SJSA1 (cell line): Measurements from ENCODE around the gene CEBPE. TPM values are rescaled to one million over a fixed set of nuclear protein-coding genes. Genes with fewer than 3 reads are reported as not detected.
A peak's percentile ranks its signal among the peaks of the same experiment; 100 is the strongest.

Experiments
- DNase-seq, 2 experiments: peaks; one replicate each; pipeline ENCODE4 v3.0.0-alpha.2; 2015 to 2020; ENCODE audit warnings: low spot score in 2 of 2, low read depth in 1 of 2
- H3K27ac ChIP-seq: fragments of 250-450 bp; sonication (Bioruptor Pico); 2 replicates; pipeline ENCODE4 v1.5.1; 2020; ENCODE audit warnings: mild to moderate bottlenecking, moderate library complexity
- H3K27me3 ChIP-seq: fragments of 250-450 bp; sonication (Bioruptor Pico); replicated peaks from 2 replicates; pipeline ENCODE4 v1.5.1; 2020; ENCODE audit warnings: mild to moderate bottlenecking, moderate library complexity
- H3K36me3 ChIP-seq: fragments of 250-450 bp; sonication (Bioruptor Pico); 2 replicates; pipeline ENCODE4 v1.5.1; 2020; ENCODE audit warnings: mild to moderate bottlenecking
- H3K4me1 ChIP-seq: fragments of 250-450 bp; sonication (Bioruptor Pico); replicated peaks from 2 replicates; pipeline ENCODE4 v1.6.1; 2021; ENCODE audit warnings: mild to moderate bottlenecking
- H3K4me3 ChIP-seq: fragments of 250-450 bp; sonication (Bioruptor Pico); 2 replicates; pipeline ENCODE4 v1.5.1; 2020; ENCODE audit warnings: mild to moderate bottlenecking
- H3K9me3 ChIP-seq: fragments of 250-450 bp; sonication (Bioruptor Pico); replicated peaks from 2 replicates; pipeline ENCODE4 v1.5.1; 2020; ENCODE audit warnings: mild to moderate bottlenecking
- total RNA-seq: library from RNA; depleted of rRNA; stranded (reverse); fragments of >200 nt; shearing (Covaris generic); gene quantifications from 2 replicates; pipeline ENCODE4 v1.2.3, GENCODE V29; 2014; rRNA removed

CEBPE gene
- total RNA-seq, result not detected in 2 replicates

DNA sequence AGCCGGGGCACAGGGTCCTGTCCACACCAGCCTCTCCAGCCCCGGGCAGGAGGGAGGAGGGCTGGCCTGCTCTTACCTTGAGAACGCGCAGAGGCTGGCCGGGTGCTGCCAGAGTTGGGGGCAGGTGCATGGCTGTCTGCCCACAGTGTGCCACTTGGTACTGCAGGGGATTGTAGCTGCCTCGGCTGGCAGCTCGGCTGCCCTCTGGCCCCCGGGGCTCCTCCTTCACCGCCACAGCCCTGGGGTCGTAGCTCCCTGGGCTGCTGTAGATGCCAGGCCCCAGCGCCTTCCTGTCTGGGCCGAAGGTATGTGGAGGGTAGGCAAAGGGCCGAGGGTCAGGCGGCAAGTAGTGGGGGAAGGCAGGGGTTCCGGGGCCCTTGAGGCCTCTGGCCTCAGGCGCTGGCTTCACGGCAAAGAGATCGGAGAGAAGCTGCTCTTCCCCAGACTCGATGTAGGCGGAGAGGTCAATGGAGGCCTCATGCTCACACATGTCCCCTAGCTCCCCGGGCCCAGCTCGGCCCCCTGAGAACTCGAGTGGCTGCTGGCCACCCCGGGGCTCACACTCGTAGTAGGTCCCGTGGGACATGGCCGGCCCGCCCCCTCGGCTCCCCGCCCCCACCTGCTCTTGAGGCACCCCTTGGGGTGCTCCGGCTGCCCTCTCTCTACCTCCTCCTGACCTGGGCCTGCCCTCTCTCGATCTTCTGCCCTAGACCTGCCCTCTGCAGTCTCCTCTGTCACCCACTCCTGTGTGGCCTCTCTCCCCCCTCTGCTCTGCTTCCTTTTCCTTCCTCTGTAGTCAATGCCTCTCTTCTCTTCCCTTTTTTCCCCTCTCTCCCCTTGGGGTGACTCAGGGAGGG is at the start of gene CEBPE:
TSS of gene CEBPE (minus strand) at position 750 of the 857 bp plus-strand sequence. CDS start at position 586, 164 bp downstream.
- DNase-seq, result no peak
- Histone ChIP-seq H3K36me3 (no peaks in the 10 kb centered on the region), H3K27ac (no peak within 1 kb of the TSS), H3K4me1 (peaks cover 28% of the 10 kb centered on the region), H3K27me3 (no peaks in the 10 kb centered on the region), H3K9me3 (no peaks in the 10 kb centered on the region), H3K4me3 (no peak within 1 kb of the TSS)

DNA sequence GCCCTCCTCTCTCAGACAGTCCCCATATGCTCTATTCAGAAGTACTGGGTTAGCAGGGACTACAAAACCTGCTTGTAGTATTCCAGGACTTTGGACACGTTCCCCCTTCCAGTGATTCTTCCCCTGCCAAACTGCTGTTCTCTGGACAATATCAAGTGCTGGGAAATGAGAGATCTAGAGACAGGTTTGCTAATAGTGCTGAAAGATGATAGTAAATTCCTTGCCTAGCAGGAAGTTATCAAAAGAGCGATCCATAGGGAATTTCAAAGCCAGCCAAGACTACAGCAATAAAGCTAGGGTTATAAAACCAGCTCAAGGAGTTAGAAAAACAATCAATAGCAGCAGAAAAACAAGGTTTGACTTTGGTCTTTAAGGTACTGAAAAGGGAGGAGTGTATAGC is 49.2 kb upstream of the CEBPE start:
- no peak for DNase-seq
- H3K4me1 ChIP-seq, result no peaks in the 10 kb centered on the region
- 0 out of 2 replicates have a peak, but pooled peaks cover 2% of the 10 kb centered on the region for H3K27me3 ChIP-seq

DNA sequence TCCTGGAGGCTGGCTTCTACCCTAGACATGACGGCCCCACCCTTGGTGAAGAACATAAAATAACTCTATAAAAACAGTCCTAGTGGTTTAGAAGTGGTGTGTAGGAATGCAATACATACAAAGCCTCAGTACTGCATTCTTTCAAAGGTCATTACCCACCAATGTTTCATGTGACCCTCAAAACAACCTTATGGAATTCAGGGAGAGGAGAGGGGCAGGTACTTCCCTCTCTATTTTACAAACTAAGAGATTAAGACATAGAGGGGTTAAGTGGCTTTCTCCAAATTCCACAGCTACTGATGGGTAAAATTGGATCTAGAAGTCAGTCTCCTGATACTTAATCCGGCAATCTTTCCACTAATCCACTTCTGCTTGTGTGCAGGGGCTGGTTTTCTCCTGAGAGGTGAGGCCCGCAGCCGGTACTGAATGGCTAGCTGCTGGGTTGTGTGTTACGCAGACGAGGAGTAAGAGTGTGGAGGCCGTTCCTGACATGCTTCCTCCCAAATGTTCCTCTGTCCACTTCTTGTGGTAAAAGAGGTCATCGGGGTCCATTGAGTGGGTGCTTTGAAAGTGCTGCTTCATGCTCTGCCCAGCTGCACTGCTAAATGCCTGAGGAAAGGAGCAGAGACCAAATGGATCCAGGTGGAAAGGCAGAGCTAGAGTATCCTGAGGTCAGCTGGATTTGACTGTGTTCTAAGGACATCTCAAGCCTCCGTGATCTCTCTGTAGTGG is 48.2 kb upstream of the CEBPE start:
- Histone ChIP-seq H3K36me3 (no peaks in the 10 kb centered on the region), H3K4me1 (no peaks in the 10 kb centered on the region), H3K27me3 (0 out of 2 replicates have a peak, but pooled peaks cover 2% of the 10 kb centered on the region), H3K9me3 (no peaks in the 10 kb centered on the region), H3K4me3 (no peak overlapping the region), H3K27ac (no peak overlapping the region)
- no peak for DNase-seq

More for the DNA sequence above, 49.2 kb upstream of the CEBPE start:
- H3K4me3 ChIP-seq, result no peak overlapping the region
- H3K36me3 ChIP-seq, result no peaks in the 10 kb centered on the region
- no peak overlapping the region for H3K27ac ChIP-seq
- H3K9me3 ChIP-seq, result no peaks in the 10 kb centered on the region

DNA sequence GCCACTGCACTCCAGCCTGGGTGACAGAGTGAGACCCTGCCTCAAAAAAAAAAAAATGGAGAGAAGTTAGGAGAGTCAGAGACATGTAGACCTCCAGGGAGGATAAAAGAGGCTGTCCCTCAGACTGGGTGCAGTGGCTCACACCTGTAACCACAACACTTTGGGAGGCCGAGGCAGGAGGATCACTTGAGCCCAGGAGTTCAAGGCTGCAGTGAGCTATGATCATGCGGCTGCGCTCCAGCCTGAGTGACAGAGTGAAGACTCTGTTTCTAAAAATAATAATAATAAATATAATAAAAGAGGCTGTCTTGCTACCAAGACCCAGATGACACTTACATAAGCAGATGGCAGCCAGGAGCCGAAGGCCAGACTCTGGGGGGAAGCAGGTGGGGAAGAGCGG is 45.9 kb upstream of the CEBPE start:
- H3K27me3 ChIP-seq, result 0 out of 2 replicates have a peak, but pooled peaks cover 2% of the 10 kb centered on the region
- DNase-seq, result no peak
- H3K27ac ChIP-seq, result no peak overlapping the region
- H3K9me3 ChIP-seq, result no peaks in the 10 kb centered on the region
- no peaks in the 10 kb centered on the region for H3K4me1 ChIP-seq
- no peaks in the 10 kb centered on the region for H3K36me3 ChIP-seq
- no peak overlapping the region for H3K4me3 ChIP-seq

DNA sequence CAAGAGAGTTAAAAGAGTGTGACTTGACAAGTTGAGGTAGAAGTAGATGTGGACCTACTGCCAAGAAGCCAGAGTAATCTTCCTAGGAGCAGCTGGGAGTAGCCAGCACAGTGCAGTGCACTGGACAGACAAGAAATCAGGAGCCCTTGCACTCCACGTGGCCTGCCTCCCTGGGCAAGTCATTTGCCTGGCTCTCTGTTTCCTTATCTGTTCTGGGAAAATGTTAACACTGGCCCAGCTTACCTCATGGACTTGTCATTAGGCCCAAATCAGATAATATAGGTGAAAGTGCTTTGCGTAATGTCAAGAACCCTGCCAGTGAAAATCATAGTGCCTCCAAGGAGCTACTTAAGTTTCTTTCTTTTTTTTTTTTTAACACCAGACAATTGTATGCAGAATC is 45.2 kb upstream of the CEBPE start:
- no peaks in the 10 kb centered on the region for H3K36me3 ChIP-seq
- H3K9me3 ChIP-seq, result no peaks in the 10 kb centered on the region
- H3K4me1 ChIP-seq, result no peaks in the 10 kb centered on the region
- DNase-seq, result no peak
- no peak overlapping the region for H3K4me3 ChIP-seq
- no peak overlapping the region for H3K27ac ChIP-seq
- H3K27me3 ChIP-seq, result no peaks in the 10 kb centered on the region

DNA sequence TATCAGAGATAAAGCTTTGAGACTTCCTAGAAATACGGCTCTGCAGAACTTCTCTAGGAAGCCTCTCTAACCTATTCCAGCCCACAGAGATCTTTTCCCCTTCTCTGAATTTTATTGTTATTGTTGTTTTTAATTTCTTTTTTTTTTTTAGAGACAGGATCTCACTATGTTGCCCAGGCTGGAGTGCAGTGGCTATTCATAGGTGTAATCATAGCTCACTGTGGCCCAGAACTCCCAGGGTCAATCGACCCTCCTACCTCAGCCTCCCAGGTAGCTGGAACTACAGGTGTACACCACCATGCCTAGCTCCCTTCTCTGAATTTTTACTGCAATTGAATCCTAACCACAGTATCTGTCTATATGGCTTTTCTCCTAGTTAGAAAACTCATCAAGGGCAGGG is 44.8 kb upstream of the CEBPE start:
- H3K4me1 ChIP-seq, result no peaks in the 10 kb centered on the region
- H3K27ac ChIP-seq, result no peak overlapping the region
- no peaks in the 10 kb centered on the region for H3K27me3 ChIP-seq
- no peaks in the 10 kb centered on the region for H3K36me3 ChIP-seq
- no peak overlapping the region for H3K4me3 ChIP-seq
- no peak for DNase-seq
- H3K9me3 ChIP-seq, result no peaks in the 10 kb centered on the region

DNA sequence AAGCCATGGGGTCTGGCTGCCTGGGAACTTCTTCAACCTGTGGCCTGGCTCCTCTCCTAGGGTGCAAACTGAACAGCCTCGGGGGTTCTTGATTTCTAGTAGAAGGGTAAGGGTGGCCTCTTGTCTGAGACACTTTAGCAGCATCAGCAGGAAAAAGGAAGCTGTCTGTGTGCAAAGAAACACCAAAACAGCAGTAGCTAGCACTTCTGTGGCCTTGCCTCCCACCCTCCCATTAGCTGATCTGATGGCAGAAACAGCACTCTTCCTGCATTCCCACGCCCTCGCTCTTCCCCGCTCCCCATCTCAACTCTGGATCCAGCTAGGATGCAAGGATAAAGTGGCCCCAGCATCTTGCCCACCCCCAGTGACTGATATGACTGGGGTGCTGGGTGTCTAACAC is 43.7 kb upstream of the CEBPE start:
- no peaks in the 10 kb centered on the region for H3K4me1 ChIP-seq
- DNase-seq, result no peak
- H3K9me3 ChIP-seq, result no peaks in the 10 kb centered on the region
- no peak overlapping the region for H3K4me3 ChIP-seq
- no peaks in the 10 kb centered on the region for H3K27me3 ChIP-seq
- H3K27ac ChIP-seq, result no peak overlapping the region
- no peaks in the 10 kb centered on the region for H3K36me3 ChIP-seq

DNA sequence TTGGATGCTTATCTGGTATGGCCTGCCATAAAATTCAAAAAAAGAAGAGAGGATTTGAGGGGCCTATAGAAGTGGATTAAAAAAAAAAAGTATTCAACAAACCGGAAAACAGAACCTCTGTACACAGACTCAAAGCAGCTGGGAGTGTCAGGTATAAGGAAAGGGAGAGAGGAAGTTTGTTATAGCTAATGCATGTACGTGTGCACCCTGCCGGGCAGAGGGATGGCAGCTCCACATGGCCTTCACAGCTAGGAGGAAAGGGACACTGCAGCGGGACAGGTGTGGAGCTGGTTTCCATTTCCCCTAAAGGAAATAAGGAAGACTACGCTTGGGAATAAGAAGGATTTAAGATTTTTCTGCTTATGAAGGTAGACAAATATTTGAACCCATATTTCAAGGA is 43.0 kb upstream of the CEBPE start:
- H3K27ac ChIP-seq, result no peak overlapping the region
- H3K4me3 ChIP-seq, result no peak overlapping the region
- no peaks in the 10 kb centered on the region for H3K9me3 ChIP-seq
- DNase-seq, result no peak
- no peaks in the 10 kb centered on the region for H3K36me3 ChIP-seq
- H3K27me3 ChIP-seq, result no peaks in the 10 kb centered on the region
- no peaks in the 10 kb centered on the region for H3K4me1 ChIP-seq

DNA sequence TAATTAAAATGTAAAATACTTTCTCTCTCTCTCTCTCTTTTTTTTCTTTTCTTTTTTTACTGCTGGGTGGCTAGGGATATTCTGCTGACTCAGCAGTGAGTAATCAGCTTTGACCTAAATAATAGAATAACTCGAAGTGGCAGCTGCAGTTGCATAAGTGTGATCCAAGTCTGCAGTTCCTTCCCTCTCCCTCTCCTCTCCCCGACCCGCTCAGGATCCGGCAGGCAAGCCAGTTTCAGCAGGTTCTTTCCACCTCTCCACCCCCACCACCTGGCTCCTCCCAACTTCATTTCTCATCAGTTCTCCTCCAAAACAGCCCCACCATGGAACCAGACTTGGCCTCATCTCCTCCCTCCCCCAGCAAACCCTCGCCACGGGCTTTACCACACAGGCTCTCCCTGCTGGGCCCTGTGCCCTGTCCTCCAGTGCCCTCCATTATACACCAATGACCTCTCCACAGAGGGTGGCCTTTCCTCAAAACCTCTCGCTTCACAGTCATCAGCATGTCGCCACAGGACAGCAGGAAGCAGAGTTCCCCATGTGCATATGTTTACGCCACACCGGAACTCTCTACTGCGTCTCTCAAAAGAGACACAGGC is 42.0 kb upstream of the CEBPE start:
- Histone ChIP-seq H3K27ac (no peak overlapping the region), H3K27me3 (no peaks in the 10 kb centered on the region), H3K4me1 (no peaks in the 10 kb centered on the region), H3K36me3 (no peaks in the 10 kb centered on the region), H3K9me3 (no peaks in the 10 kb centered on the region), H3K4me3 (no peak overlapping the region)
- DNase-seq, result no peak

DNA sequence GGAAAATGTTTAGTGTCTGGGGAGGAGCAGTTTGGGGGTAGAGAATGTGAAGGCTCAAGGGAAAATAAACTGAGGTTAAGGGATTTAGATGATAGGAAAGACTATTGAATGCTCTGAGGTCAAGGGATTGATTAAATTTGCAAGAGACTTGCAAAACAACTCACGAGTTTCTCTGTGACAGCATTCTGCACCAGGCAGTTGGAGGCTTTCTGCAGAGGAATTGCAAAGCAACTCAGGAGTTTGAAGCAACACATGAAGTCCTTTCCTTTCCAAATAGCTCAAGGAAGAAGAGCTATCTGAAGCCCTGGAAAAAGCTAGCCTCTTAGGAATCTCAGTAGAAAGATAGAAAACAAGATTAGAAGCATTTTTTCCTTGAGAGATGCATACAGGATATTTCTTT is 40.5 kb upstream of the CEBPE start:
- Histone ChIP-seq H3K4me1 (peaks cover 6% of the 10 kb centered on the region), H3K27ac (no peak overlapping the region), H3K4me3 (no peak overlapping the region), H3K9me3 (no peaks in the 10 kb centered on the region), H3K27me3 (no peaks in the 10 kb centered on the region), H3K36me3 (no peaks in the 10 kb centered on the region)
- no peak for DNase-seq

DNA sequence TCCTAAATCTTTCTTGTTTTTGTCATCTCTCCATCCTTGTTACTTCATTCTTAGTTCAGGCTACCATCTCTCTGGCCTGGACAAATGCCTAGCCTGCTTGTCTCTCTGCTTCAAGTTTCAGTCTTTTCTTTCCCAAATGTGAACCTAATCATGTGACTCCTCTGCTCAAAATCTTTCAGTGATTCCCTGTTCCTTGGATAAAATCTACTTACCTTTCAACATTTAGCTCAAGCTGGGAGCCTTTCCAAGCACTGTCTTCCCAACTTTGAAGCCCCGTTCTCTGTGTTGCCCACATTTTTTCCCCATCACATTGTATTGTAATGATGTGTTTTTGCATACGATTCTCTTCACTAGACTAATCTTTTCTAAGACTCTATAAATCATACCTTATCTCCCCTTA is 39.7 kb upstream of the CEBPE start:
- no peak for DNase-seq
- H3K4me1 ChIP-seq, result peaks cover 6% of the 10 kb centered on the region
- no peak overlapping the region for H3K4me3 ChIP-seq
- H3K27me3 ChIP-seq, result no peaks in the 10 kb centered on the region
- no peaks in the 10 kb centered on the region for H3K36me3 ChIP-seq
- no peak overlapping the region for H3K27ac ChIP-seq
- no peaks in the 10 kb centered on the region for H3K9me3 ChIP-seq

DNA sequence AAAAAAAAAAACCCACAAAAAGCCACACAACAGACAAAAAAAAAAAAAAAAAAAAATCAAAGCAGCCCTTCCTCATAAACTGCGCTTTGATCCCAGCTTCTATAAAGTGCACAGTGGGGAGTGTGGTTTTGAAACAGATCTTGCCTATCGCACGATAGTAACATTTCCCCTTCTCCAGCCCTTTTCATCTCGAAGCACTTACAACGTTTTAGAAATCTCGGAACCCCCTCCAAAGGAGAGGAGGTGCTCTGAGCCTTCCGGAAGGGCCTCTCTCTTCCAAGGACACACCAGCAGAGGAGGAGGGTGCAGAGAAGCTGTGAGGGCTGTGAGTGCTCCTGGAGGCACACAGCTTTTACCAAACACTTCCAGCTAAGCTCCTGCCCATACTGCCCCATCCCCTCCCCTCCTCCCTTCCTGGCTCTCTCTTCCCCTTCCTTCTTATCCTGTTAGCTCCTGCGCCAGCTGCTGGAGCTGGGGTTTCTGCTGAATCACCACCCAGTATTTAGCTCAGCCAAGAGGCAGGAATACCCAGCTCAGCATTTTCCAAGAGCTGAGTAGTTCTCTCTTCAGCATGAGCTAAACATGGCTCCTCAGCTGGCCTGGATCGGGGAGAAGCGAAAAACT is 36.0 kb upstream of the CEBPE start:
- Histone ChIP-seq H3K4me3 (no peak overlapping the region), H3K27me3 (no peaks in the 10 kb centered on the region), H3K27ac (no peak overlapping the region), H3K36me3 (no peaks in the 10 kb centered on the region), H3K4me1 (peaks cover 6% of the 10 kb centered on the region), H3K9me3 (no peaks in the 10 kb centered on the region)
- DNase-seq, result peak; percentile 24 to 50

DNA sequence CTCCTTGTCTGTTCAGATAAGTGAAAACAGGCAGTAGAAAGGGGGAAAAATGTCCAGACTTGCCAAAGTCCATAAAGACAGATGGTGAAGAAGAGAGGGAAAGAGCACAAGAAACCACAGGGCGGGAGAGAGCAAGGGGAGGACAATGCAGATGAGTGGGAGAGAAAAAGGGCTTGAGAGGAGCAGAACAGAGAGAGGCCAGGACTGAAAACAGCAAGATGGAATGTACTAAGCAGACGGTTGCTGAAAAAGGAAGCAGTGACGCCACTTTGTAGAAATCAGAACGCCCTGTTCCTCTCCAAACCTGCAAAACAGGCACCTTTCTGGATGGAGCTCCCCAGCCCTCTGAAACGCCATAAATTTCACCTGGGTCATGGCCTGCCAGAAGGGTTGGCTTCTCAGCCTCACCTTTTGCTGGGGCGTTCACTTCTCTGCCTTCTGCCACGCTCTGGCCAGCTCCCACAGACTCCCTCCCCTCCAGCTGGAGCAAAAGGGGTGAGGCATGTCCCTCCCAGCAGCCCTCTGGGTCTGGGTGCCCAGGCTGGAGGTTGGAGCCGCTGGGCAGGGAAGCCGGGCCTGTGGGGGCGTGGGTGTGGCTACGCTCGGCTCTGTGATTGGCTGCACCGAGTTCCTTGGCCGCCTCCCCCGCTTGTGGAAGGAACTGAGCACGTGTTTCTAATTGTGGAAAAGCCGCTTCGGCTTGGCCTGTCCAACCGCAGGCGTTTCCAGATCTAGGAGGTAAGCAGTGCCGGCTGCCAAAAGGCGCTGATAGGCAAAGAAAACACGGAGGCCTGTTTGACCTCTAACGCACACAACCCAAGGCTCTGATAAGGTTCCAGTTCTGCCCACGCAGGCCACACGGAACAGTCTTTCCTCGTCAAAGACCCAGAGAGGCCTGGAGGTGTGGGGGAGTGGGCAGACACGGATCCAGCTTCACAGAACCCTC is 35.1 kb upstream of the CEBPE start:
- Histone ChIP-seq H3K27me3 (no peaks in the 10 kb centered on the region), H3K27ac (no peak overlapping the region), H3K9me3 (no peaks in the 10 kb centered on the region), H3K4me3 (no peak overlapping the region), H3K36me3 (no peaks in the 10 kb centered on the region), H3K4me1 (peaks cover 6% of the 10 kb centered on the region)
- DNase-seq, result no peak
